Smooth muscle cell (in vitro differentiated cells): Measurements from ENCODE around the gene PTOV1. TPM values are rescaled to one million over a fixed set of nuclear protein-coding genes. Genes with fewer than 3 reads are reported as not detected.
A peak's percentile ranks its signal among the peaks of the same experiment; 100 is the strongest.

ENCODE experiments used
- DNase-seq: peaks from one replicate; lab custom pipeline; 2025; ENCODE audit not compliant: unreplicated experiment; lab: John Stamatoyannopoulos, UW
- H2AFZ ChIP-seq: fragments of 200-600 bp; sonication (generic); 2 replicates; pipeline ENCODE4 v1.6.0; 2016; ENCODE audit warnings: antibody characterized with exemption, low read depth, mild to moderate bottlenecking
- H3F3A ChIP-seq: fragments of 200-600 bp; sonication (generic); 2 replicates; pipeline ENCODE4 v1.6.0; 2017; ENCODE audit warnings: antibody characterized with exemption, low read depth
- H3K27ac ChIP-seq: fragments of 200-600 bp; sonication (generic); 2 replicates; pipeline ENCODE4 v1.5.1; 2016; ENCODE audit warnings: low read depth, mild to moderate bottlenecking
- H3K27me3 ChIP-seq: fragments of 200-600 bp; sonication (generic); 2 replicates; pipeline ENCODE4 v1.6.1; 2016; ENCODE audit warnings: low read depth, mild to moderate bottlenecking
- H3K36me3 ChIP-seq: fragments of 200-600 bp; sonication (generic); 2 replicates; pipeline ENCODE4 v1.5.1; 2016; ENCODE audit warnings: low read depth
- H3K4me1 ChIP-seq: fragments of 200-600 bp; sonication (generic); 2 replicates; pipeline ENCODE4 v1.5.1; 2016; ENCODE audit warnings: low read depth
- H3K4me2 ChIP-seq: fragments of 200-600 bp; sonication (generic); 2 replicates; pipeline ENCODE4 v1.6.0; 2016; ENCODE audit warnings: mild to moderate bottlenecking
- H3K4me3 ChIP-seq: fragments of 200-600 bp; sonication (generic); 2 replicates; pipeline ENCODE4 v1.5.1; 2016; ENCODE audit warnings: mild to moderate bottlenecking
- H3K79me2 ChIP-seq: fragments of 200-600 bp; sonication (generic); 2 replicates; pipeline ENCODE4 v1.6.0; 2016; ENCODE audit warnings: low read depth, mild to moderate bottlenecking
- H3K9ac ChIP-seq: fragments of 200-600 bp; sonication (generic); 2 replicates; pipeline ENCODE4 v1.6.0; 2016; ENCODE audit warnings: low read depth
- H3K9me3 ChIP-seq: fragments of 200-600 bp; sonication (generic); replicated peaks from 2 replicates; pipeline ENCODE4 v1.5.1; 2016; ENCODE audit warnings: low read depth
- H4K20me1 ChIP-seq: fragments of 200-600 bp; sonication (generic); 2 replicates; pipeline ENCODE4 v1.6.0; 2016; ENCODE audit warnings: low read depth
- WGBS: methylation state at CpG from one replicate; pipeline ENCODE4 v1.1.7; 2016; ENCODE audit warnings: low lambda C conversion rate; 5-methylcytosine and 5-hydroxymethylcytosine counted together
- polyA plus RNA-seq: library from polyadenylated mRNA; unstranded; fragments of >200 nt; fragmentation: Nextera tagmentation; extraction: Ambion mirVana; gene quantifications from 2 replicates; pipeline ENCODE4 v1.2.1, GENCODE V29; 2016
- total RNA-seq: library from RNA; depleted of rRNA; stranded (reverse); fragments of >200 nt; gene quantifications from 2 replicates; pipeline ENCODE4 v1.2.3, GENCODE V29; 2014
- TF ChIP-seq, protein P1 (sequence below): fragments of 200-600 bp; sonication (generic); IDR thresholded peaks from 2 replicates; pipeline ENCODE4 v1.5.1; 2017; ENCODE audit warnings: borderline replicate concordance, mild to moderate bottlenecking, antibody characterized with exemption; ENCODE audit not compliant: insufficient read depth, poor library complexity, severe bottlenecking

PTOV1 gene
- total and polyA plus RNA-seq, 2 experiments from 2014 or later: 81.0 to 256 TPM

DNA sequence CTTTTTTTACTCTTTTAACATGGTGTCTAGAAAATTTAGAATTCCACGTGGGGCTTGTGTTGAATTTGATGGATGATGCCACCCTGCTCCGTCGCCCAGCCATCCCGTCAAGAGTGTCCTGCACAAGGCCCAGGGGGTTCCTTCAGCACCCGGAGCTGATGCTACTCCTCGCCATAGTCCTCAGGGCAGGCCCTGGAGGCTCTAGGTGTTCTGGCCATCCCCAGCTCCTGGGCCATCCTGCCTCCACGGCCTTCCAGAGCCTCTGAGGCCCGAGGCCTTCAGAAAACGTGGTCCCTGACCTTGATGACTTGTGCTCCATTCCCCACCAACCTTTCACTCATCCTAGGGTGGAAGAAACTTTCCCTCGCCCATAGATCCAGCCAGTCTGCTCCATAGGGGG is 22.9 kb downstream of the PTOV1 start:
- H3F3A ChIP-seq: peaks cover 3% of the 10 kb centered on the region
- no peak overlapping the region for H3K4me3 ChIP-seq
- peaks cover 25% of the 10 kb centered on the region for H3K79me2 ChIP-seq
- WGBS: 90% methylated on average over 10 of the region's 10 CpGs
- no peaks in the 10 kb centered on the region for H3K9me3 ChIP-seq
- TF ChIP-seq, protein P1, sequence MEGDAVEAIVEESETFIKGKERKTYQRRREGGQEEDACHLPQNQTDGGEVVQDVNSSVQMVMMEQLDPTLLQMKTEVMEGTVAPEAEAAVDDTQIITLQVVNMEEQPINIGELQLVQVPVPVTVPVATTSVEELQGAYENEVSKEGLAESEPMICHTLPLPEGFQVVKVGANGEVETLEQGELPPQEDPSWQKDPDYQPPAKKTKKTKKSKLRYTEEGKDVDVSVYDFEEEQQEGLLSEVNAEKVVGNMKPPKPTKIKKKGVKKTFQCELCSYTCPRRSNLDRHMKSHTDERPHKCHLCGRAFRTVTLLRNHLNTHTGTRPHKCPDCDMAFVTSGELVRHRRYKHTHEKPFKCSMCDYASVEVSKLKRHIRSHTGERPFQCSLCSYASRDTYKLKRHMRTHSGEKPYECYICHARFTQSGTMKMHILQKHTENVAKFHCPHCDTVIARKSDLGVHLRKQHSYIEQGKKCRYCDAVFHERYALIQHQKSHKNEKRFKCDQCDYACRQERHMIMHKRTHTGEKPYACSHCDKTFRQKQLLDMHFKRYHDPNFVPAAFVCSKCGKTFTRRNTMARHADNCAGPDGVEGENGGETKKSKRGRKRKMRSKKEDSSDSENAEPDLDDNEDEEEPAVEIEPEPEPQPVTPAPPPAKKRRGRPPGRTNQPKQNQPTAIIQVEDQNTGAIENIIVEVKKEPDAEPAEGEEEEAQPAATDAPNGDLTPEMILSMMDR: no peak
- H3K9ac ChIP-seq: no peak overlapping the region
- no peak overlapping the region for H3K4me2 ChIP-seq
- H3K27me3 ChIP-seq: no peaks in the 10 kb centered on the region
- no peak overlapping the region for H3K27ac ChIP-seq
- peaks cover 5% of the 10 kb centered on the region for H4K20me1 ChIP-seq
- no peaks in the 10 kb centered on the region for H3K36me3 ChIP-seq
- DNase-seq: no peak
- peaks cover 19% of the 10 kb centered on the region for H3K4me1 ChIP-seq
- H2AFZ ChIP-seq: no peak overlapping the region

DNA sequence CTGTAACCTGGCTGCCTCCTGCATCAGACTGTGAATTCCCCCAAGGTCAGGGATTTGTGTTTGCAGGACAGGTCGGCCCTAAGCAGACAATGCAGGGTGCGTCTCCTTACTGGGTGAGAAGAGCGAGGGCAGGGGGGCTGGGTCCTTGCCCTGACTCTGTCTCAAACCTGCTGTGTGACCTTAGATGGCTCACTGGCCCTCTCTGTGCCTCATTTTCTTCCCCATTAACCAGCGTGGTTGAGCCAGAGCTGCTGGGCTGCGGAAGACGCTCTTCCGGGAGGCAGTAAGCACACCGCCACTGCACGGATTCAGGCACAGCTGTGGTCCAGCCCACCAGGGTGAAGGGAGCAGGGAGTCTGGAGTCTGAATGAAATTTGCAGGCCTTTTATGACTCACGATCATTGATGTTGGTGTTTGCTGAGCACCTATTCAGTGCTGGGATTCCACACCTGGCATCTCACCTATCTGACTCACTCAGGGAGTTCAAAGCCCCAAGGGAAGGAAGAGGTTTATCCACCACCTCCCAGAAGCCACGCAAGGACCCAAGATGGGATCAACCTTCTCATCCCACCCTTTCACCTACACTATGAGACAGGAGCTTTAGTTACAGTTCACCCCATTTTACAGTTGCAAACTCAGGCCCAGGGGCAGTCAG is 23.7 kb downstream of the PTOV1 start:
- Histone ChIP-seq H3K4me1 (peaks cover 19% of the 10 kb centered on the region), H3F3A (peaks cover 3% of the 10 kb centered on the region), H3K36me3 (no peaks in the 10 kb centered on the region), H3K79me2 (peaks cover 25% of the 10 kb centered on the region), H3K9me3 (no peaks in the 10 kb centered on the region), H3K27ac (no peak overlapping the region), H3K9ac (no peak overlapping the region), H3K4me2 (no peak overlapping the region), H3K27me3 (no peaks in the 10 kb centered on the region), H2AFZ (no peak overlapping the region), H4K20me1 (peaks cover 5% of the 10 kb centered on the region), H3K4me3 (no peak overlapping the region)
- 94% methylated on average over 11 of the region's 11 CpGs for WGBS
- TF ChIP-seq, protein P1: no peak
- DNase-seq: no peak

DNA sequence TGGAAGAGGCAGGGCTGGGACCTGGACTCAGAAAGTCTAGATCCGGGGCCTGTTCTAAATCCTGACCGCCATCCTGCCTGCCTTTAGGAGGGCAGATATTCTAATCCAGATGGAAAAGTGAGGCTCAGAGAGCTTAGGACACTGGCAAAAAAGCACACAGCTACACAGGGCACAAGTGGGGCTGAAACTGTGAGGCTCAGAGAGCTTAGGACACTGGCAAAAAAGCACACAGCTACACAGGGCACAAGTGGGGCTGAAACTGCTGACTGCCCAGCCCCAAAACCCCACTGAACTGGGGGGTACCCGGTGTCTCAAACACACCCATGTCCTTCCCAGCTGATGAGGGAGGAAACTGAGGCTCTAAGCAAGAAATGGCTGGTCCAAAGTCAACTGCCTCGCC is 24.2 kb downstream of the PTOV1 start:
- H3K9me3 ChIP-seq: no peaks in the 10 kb centered on the region
- H3K27me3 ChIP-seq: no peaks in the 10 kb centered on the region
- H3K9ac ChIP-seq: peak overlapping the region; percentile 95
- DNase-seq: no peak
- H2AFZ ChIP-seq: no peak overlapping the region
- peak overlapping the region; percentile 96 for H3K27ac ChIP-seq
- TF ChIP-seq, protein P1: no peak
- no peaks in the 10 kb centered on the region for H3K36me3 ChIP-seq
- H3K79me2 ChIP-seq: peaks cover 25% of the 10 kb centered on the region
- H4K20me1 ChIP-seq: peaks cover 5% of the 10 kb centered on the region
- H3K4me2 ChIP-seq: peak overlapping the region; percentile 96
- peaks cover 3% of the 10 kb centered on the region for H3F3A ChIP-seq
- peak overlapping the region; percentile 72 for H3K4me3 ChIP-seq
- H3K4me1 ChIP-seq: peaks cover 17% of the 10 kb centered on the region
- WGBS: 91% methylated on average over 4 of the region's 4 CpGs

DNA sequence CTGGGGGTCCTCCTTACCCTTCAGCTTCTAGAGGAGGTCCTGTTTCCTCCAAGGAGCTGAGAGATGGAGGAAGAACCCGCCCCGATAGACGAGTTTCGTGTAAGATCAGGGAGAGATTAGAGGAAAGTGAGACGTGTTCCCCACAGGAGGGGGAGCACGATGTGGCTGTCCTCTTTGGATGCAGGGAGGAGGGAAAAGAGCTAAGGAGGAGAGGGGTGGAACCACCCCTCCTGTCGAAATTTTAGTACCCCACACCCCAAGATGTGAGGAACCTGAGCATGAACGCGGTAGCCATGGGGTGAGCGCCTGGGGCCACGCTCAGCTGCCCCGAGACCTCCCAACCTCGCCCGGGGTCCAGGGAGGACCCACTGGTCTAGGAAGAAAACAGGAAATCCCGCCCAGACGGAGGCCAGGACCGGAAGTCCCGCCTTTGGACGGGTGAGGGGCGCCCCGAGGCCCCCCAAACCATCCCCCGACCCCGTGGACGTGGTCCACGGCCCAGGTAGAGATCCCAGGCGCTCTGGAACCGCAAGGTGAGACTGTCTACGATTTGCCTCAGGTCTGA is 25.0 kb downstream of the PTOV1 start:
- Histone ChIP-seq H3K27ac (peak overlapping the region; percentile 96), H3K4me2 (peak overlapping the region; percentile 96), H3K4me1 (peaks cover 12% of the 10 kb centered on the region), H3K79me2 (peaks cover 25% of the 10 kb centered on the region), H3K9ac (peak overlapping the region; percentile 95), H3K27me3 (no peaks in the 10 kb centered on the region), H3F3A (peaks cover 3% of the 10 kb centered on the region), H3K9me3 (no peaks in the 10 kb centered on the region), H4K20me1 (peaks cover 5% of the 10 kb centered on the region), H3K4me3 (peak overlapping the region; percentile 72), H3K36me3 (no peaks in the 10 kb centered on the region), H2AFZ (no peak overlapping the region)
- DNase-seq: peak; percentile 49
- 2% methylated on average over 22 of the region's 28 CpGs for whole genome bisulfite sequencing
- TF ChIP-seq, protein P1: no peak
